ENCODE measurements around the gene TTC9. TPM values are rescaled to one million over a fixed set of nuclear protein-coding genes. Genes with fewer than 3 reads are reported as not detected.

TTC9 gene
- total and polyA plus RNA-seq, 9 of the 15 experiments (the other 6 are each of a cell fraction or from before 2014, with no cell fraction given): 0.07 TPM; not detected in 8

DNA sequence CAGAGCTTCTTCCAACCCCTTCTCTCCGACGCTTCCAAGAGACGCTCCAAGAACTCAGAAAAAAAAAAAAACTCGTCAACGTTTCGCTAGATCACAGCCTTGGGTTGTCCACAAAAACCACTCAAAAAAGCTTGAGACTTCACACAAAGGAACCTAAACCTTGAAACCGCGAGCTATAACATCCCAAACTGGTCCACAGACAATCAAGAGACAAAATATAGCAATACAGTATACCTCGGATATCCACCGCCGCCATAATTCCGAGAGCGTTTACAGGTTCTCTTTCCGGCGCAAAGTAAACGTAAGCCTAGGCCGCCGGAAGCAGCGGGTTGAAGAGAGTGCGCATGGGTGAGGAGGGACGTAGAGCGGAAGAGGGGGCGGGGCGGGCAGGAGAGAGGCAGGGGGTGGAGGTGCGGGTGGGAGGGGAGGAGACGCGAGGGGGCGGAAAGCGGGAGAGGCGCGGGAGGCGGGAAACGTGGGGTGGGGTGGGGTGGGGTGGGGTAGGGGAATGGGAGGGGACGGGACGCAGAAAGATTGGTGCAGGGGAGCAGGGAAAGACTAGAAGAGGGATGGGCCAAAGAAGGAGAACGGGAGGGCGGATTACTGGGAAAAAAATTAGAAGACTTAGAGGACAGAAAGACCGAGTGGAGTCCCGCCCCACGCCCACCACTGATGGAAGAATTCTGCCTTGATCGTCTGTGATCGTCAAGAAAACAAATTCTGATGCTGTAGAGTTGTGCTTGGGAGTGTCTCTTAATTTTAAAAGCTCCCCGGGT is 41.1 kb upstream of the TTC9 start, which contains the start of gene MED6 (continued):
- TF ChIP-seq, protein P1, sequence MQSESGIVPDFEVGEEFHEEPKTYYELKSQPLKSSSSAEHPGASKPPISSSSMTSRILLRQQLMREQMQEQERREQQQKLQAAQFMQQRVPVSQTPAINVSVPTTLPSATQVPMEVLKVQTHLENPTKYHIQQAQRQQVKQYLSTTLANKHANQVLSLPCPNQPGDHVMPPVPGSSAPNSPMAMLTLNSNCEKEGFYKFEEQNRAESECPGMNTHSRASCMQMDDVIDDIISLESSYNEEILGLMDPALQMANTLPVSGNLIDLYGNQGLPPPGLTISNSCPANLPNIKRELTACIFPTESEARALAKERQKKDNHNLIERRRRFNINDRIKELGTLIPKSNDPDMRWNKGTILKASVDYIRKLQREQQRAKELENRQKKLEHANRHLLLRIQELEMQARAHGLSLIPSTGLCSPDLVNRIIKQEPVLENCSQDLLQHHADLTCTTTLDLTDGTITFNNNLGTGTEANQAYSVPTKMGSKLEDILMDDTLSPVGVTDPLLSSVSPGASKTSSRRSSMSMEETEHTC (IDR thresholded peaks at IDR 0.05): no peak
- TF ChIP-seq POLR2AphosphoS2 (IDR thresholded peaks at IDR 0.05; ENCODE audit: low read length) (no peak), ZNF232 (CRISPR knock-in tag; IDR thresholded peaks at IDR 0.05) (no peak), SIN3B (IDR thresholded peaks at IDR 0.05; ENCODE audit: low read depth) (peak; percentile 96), YY1 (IDR thresholded peaks at IDR 0.05; ENCODE audit: borderline replicate concordance in 1 of 3, control insufficient read depth in 1 of 3, extremely low read depth in 1 of 3, insufficient read depth in 3 of 3, insufficient read length in 1 of 3, insufficient replicate concordance in 2 of 3, low read depth in 1 of 3, low read length in 2 of 3) (peak in 2 of 3 experiments; percentile 87 to 93), ZNF586 (CRISPR knock-in tag; conservative IDR thresholded peaks at IDR 0.05) (no peak), ELF1 (tag; IDR thresholded peaks at IDR 0.05) (peak; percentile 80), POLR2A (conservative IDR thresholded peaks at IDR 0.05) (peak; percentile 83), NBN (IDR thresholded peaks at IDR 0.05; ENCODE audit: low read depth) (no peak), EHMT2 (IDR thresholded peaks at IDR 0.05) (peak; percentile 79), RBM39 (optimal IDR thresholded peaks at IDR 0.05; ENCODE audit: low read depth, low read length) (no peak), KDM5B (IDR thresholded peaks at IDR 0.05; ENCODE audit: insufficient replicate concordance, low read depth, low read length) (no peak), EGR1 (conservative IDR thresholded peaks at IDR 0.05) (peak; percentile 28; the same call in 1 of the 2 replicates)
- TF ChIP-seq, protein P2, sequence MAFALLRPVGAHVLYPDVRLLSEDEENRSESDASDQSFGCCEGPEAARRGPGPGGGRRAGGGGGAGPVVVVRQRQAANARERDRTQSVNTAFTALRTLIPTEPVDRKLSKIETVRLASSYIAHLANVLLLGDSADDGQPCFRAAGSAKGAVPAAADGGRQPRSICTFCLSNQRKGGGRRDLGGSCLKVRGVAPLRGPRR (CRISPR knock-in tag; IDR thresholded peaks at IDR 0.05): no peak
- TF ChIP-seq, protein P3, sequence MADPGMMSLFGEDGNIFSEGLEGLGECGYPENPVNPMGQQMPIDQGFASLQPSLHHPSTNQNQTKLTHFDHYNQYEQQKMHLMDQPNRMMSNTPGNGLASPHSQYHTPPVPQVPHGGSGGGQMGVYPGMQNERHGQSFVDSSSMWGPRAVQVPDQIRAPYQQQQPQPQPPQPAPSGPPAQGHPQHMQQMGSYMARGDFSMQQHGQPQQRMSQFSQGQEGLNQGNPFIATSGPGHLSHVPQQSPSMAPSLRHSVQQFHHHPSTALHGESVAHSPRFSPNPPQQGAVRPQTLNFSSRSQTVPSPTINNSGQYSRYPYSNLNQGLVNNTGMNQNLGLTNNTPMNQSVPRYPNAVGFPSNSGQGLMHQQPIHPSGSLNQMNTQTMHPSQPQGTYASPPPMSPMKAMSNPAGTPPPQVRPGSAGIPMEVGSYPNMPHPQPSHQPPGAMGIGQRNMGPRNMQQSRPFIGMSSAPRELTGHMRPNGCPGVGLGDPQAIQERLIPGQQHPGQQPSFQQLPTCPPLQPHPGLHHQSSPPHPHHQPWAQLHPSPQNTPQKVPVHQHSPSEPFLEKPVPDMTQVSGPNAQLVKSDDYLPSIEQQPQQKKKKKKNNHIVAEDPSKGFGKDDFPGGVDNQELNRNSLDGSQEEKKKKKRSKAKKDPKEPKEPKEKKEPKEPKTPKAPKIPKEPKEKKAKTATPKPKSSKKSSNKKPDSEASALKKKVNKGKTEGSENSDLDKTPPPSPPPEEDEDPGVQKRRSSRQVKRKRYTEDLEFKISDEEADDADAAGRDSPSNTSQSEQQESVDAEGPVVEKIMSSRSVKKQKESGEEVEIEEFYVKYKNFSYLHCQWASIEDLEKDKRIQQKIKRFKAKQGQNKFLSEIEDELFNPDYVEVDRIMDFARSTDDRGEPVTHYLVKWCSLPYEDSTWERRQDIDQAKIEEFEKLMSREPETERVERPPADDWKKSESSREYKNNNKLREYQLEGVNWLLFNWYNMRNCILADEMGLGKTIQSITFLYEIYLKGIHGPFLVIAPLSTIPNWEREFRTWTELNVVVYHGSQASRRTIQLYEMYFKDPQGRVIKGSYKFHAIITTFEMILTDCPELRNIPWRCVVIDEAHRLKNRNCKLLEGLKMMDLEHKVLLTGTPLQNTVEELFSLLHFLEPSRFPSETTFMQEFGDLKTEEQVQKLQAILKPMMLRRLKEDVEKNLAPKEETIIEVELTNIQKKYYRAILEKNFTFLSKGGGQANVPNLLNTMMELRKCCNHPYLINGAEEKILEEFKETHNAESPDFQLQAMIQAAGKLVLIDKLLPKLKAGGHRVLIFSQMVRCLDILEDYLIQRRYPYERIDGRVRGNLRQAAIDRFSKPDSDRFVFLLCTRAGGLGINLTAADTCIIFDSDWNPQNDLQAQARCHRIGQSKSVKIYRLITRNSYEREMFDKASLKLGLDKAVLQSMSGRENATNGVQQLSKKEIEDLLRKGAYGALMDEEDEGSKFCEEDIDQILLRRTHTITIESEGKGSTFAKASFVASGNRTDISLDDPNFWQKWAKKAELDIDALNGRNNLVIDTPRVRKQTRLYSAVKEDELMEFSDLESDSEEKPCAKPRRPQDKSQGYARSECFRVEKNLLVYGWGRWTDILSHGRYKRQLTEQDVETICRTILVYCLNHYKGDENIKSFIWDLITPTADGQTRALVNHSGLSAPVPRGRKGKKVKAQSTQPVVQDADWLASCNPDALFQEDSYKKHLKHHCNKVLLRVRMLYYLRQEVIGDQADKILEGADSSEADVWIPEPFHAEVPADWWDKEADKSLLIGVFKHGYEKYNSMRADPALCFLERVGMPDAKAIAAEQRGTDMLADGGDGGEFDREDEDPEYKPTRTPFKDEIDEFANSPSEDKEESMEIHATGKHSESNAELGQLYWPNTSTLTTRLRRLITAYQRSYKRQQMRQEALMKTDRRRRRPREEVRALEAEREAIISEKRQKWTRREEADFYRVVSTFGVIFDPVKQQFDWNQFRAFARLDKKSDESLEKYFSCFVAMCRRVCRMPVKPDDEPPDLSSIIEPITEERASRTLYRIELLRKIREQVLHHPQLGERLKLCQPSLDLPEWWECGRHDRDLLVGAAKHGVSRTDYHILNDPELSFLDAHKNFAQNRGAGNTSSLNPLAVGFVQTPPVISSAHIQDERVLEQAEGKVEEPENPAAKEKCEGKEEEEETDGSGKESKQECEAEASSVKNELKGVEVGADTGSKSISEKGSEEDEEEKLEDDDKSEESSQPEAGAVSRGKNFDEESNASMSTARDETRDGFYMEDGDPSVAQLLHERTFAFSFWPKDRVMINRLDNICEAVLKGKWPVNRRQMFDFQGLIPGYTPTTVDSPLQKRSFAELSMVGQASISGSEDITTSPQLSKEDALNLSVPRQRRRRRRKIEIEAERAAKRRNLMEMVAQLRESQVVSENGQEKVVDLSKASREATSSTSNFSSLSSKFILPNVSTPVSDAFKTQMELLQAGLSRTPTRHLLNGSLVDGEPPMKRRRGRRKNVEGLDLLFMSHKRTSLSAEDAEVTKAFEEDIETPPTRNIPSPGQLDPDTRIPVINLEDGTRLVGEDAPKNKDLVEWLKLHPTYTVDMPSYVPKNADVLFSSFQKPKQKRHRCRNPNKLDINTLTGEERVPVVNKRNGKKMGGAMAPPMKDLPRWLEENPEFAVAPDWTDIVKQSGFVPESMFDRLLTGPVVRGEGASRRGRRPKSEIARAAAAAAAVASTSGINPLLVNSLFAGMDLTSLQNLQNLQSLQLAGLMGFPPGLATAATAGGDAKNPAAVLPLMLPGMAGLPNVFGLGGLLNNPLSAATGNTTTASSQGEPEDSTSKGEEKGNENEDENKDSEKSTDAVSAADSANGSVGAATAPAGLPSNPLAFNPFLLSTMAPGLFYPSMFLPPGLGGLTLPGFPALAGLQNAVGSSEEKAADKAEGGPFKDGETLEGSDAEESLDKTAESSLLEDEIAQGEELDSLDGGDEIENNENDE (IDR thresholded peaks at IDR 0.05; ENCODE audit: low read depth, low read length): no peak
